ENCODE data around the gene SPACA6.
"Not testable (repeated sequence)": the region's sequence is repeated elsewhere in the genome, so short reads cannot be mapped to it uniquely, and the experiment has no call there.

The SPACA6 gene

GRCh38 chr19:51693260-51693659 is at the start of gene SPACA6:
Gene SPACA6 (plus strand): TSS chr19:51693330. CDS start chr19:51693527, 197 bp downstream.
- DNase-seq: no peak

GRCh38 chr19:51644636-51645271 is 48.4 kb upstream of the SPACA6 start:
- DNase-seq: no peak

GRCh38 chr19:51646730-51647129 is 46.4 kb upstream of the SPACA6 start, which contains the start of gene SIGLEC14:
Gene SIGLEC14 (minus strand): TSS chr19:51646825. CDS start chr19:51646759, 66 bp downstream.
- DNase-seq: not testable (repeated sequence)

- no peak for DNase-seq
Observed at GRCh38 chr19:51647318-51647717, 45.8 kb upstream of the SPACA6 start.

GRCh38 chr19:51651216-51651846 is 41.8 kb upstream of the SPACA6 start:
- DNase-seq: no peak

- no peak for DNase-seq
Observed at GRCh38 chr19:51652266-51652665, 40.9 kb upstream of the SPACA6 start.

- no peak for DNase-seq
Observed at GRCh38 chr19:51653162-51653561, 40.0 kb upstream of the SPACA6 start.

- no peak for DNase-seq
Observed at GRCh38 chr19:51654783-51655182, 38.3 kb upstream of the SPACA6 start.

GRCh38 chr19:51660975-51661600 is 32.0 kb upstream of the SPACA6 start:
- DNase-seq: peak; percentile 76 to 81

- no peak for DNase-seq
Observed at GRCh38 chr19:51663650-51664049, 29.5 kb upstream of the SPACA6 start.

GRCh38 chr19:51664131-51664530 is 29.0 kb upstream of the SPACA6 start:
- no peak for DNase-seq

- DNase-seq: no peak
Observed at GRCh38 chr19:51664997-51665396, 28.1 kb upstream of the SPACA6 start.

GRCh38 chr19:51668216-51668615 is 24.9 kb upstream of the SPACA6 start:
- DNase-seq: no peak

- DNase-seq: peak in 1 of 2 experiments; percentile 31
Observed at GRCh38 chr19:51675911-51676565, 17.1 kb upstream of the SPACA6 start.

- DNase-seq: no peak
Observed at GRCh38 chr19:51676566-51677083, 16.5 kb upstream of the SPACA6 start.

GRCh38 chr19:51680474-51680873 is 12.7 kb upstream of the SPACA6 start:
- no peak for DNase-seq

GRCh38 chr19:51681286-51681941 is 11.7 kb upstream of the SPACA6 start:
- DNase-seq: peak in 1 of 2 experiments; percentile 11

- DNase-seq: no peak
Observed at GRCh38 chr19:51686171-51686570, 7.0 kb upstream of the SPACA6 start.

GRCh38 chr19:51687791-51688670 is 5.1 kb upstream of the SPACA6 start:
- peak; percentile 57 to 60 for DNase-seq

- DNase-seq: peak; percentile 80 to 86
Observed at GRCh38 chr19:51688671-51689571, 4.2 kb upstream of the SPACA6 start.
